WTC11 (cell line): Measurements from ENCODE around the gene BABAM2.

Experiments used
- ATF1 ChIP-seq: sonication (generic); formaldehyde crosslinking; IDR thresholded peaks from 2 replicates; pipeline ENCODE4 v1.8.1; 2023; ENCODE audit warnings: mild to moderate bottlenecking, moderate library complexity, missing genetic modification reagents
- CREB1 ChIP-seq: sonication (generic); formaldehyde crosslinking; IDR thresholded peaks from 2 replicates; pipeline ENCODE4 v1.8.0; 2023; ENCODE audit warnings: mild to moderate bottlenecking, missing genetic modification reagents
- ESRRA ChIP-seq: sonication (generic); formaldehyde crosslinking; IDR thresholded peaks from 2 replicates; pipeline ENCODE4 v1.8.1; 2022; ENCODE audit warnings: mild to moderate bottlenecking, missing genetic modification reagents, borderline replicate concordance
- GABPB1 ChIP-seq: sonication (generic); formaldehyde crosslinking; IDR thresholded peaks from 2 replicates; pipeline ENCODE4 v1.8.1; 2023; ENCODE audit warnings: mild to moderate bottlenecking, missing genetic modification reagents
- TF ChIP-seq, protein P1 (sequence below): sonication (generic); formaldehyde crosslinking; IDR thresholded peaks from 2 replicates; pipeline ENCODE4 v1.8.0; 2022; ENCODE audit warnings: mild to moderate bottlenecking, missing genetic modification reagents
- TF ChIP-seq, protein P2 (sequence below): fragments of 200-600 bp; IDR thresholded peaks from 2 replicates; pipeline ENCODE4 v1.8.0; 2022; ENCODE audit warnings: antibody characterized with exemption
- TF ChIP-seq, protein P3 (sequence below): fragments of 250-450 bp; sonication (Bioruptor Pico); IDR thresholded peaks from 2 replicates; pipeline ENCODE4 v1.9.0; 2021; ENCODE audit warnings: moderate library complexity, mild to moderate bottlenecking, inconsistent platforms, borderline replicate concordance
- TF ChIP-seq, protein P4 (sequence below): sonication (generic); formaldehyde crosslinking; IDR thresholded peaks from 2 replicates; pipeline ENCODE4 v1.8.1; 2023; ENCODE audit warnings: mild to moderate bottlenecking, missing genetic modification reagents

DNA sequence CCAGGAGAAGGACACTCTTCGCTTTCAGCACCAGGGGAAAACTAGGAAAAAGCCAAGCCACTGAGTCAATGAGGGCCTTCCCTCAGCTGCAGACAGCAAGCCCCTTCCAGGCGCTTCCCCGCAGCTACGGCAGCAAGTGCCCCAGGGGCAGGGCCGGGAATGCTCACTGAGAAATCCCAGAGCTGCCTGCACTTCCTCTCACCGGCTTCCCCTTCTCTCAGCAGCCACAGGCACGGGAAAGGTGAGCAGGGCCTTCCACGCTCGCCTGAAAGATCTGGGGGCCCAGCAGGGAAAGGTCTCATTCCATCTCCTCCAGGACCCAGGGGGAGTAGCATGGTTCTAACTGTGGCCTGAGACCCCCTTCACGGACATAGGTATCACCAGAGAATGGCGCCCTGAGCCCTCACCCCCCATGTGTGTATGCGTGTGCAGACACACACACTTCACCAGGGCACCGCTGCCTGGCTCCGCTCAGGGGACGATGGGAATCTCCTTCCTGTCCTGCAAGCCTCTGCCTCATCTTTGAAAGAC, 472.5 kb downstream of the BABAM2 start:
- TF ChIP-seq, protein P1, sequence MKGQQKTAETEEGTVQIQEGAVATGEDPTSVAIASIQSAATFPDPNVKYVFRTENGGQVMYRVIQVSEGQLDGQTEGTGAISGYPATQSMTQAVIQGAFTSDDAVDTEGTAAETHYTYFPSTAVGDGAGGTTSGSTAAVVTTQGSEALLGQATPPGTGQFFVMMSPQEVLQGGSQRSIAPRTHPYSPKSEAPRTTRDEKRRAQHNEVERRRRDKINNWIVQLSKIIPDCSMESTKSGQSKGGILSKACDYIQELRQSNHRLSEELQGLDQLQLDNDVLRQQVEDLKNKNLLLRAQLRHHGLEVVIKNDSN (CRISPR knock-in tag): no peak
- TF ChIP-seq ATF1 (CRISPR knock-in tag) (no peak), GABPB1 (CRISPR knock-in tag) (no peak), CREB1 (CRISPR knock-in tag) (no peak), ESRRA (CRISPR knock-in tag) (no peak)
- TF ChIP-seq, protein P2, sequence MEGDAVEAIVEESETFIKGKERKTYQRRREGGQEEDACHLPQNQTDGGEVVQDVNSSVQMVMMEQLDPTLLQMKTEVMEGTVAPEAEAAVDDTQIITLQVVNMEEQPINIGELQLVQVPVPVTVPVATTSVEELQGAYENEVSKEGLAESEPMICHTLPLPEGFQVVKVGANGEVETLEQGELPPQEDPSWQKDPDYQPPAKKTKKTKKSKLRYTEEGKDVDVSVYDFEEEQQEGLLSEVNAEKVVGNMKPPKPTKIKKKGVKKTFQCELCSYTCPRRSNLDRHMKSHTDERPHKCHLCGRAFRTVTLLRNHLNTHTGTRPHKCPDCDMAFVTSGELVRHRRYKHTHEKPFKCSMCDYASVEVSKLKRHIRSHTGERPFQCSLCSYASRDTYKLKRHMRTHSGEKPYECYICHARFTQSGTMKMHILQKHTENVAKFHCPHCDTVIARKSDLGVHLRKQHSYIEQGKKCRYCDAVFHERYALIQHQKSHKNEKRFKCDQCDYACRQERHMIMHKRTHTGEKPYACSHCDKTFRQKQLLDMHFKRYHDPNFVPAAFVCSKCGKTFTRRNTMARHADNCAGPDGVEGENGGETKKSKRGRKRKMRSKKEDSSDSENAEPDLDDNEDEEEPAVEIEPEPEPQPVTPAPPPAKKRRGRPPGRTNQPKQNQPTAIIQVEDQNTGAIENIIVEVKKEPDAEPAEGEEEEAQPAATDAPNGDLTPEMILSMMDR: no peak
- TF ChIP-seq, protein P3, sequence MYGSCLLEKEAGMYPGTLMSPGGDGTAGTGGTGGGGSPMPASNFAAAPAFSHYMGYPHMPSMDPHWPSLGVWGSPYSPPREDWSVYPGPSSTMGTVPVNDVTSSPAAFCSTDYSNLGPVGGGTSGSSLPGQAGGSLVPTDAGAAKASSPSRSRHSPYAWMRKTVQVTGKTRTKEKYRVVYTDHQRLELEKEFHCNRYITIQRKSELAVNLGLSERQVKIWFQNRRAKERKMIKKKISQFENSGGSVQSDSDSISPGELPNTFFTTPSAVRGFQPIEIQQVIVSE (CRISPR knock-in tag): no peak
- TF ChIP-seq, protein P4, sequence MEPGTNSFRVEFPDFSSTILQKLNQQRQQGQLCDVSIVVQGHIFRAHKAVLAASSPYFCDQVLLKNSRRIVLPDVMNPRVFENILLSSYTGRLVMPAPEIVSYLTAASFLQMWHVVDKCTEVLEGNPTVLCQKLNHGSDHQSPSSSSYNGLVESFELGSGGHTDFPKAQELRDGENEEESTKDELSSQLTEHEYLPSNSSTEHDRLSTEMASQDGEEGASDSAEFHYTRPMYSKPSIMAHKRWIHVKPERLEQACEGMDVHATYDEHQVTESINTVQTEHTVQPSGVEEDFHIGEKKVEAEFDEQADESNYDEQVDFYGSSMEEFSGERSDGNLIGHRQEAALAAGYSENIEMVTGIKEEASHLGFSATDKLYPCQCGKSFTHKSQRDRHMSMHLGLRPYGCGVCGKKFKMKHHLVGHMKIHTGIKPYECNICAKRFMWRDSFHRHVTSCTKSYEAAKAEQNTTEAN (CRISPR knock-in tag): no peak
